ENCODE data around the gene SLC39A6.

DNA sequence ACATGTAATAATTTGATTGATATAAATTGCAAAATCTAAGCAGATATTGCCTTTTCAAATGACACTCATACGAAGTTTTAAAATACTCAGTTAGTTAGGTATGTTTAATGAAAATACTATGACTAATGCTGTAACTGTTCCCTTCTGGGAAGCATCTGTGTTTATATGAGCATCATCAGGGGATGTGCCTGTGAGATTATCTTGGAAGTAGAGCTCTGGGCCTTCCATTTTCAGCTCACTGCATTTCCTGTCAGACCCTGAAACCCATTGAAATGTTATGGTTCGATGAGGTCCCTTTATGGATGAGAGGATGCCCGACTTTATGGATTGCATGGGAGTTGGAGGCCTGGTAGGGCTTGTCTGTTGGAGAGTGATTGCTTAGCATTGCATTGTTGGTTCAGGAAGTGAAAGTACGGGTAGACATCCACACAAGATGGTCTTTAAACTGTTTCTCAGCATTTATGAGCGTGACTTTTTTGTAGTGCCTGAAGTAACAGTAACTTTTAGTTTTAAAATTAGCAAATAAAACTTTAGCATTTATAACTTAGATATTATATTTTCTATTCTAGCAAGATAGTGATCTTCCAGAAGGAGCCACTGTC lies 29.2 kb upstream of the SLC39A6 start:
- TF ChIP-seq, protein P1, sequence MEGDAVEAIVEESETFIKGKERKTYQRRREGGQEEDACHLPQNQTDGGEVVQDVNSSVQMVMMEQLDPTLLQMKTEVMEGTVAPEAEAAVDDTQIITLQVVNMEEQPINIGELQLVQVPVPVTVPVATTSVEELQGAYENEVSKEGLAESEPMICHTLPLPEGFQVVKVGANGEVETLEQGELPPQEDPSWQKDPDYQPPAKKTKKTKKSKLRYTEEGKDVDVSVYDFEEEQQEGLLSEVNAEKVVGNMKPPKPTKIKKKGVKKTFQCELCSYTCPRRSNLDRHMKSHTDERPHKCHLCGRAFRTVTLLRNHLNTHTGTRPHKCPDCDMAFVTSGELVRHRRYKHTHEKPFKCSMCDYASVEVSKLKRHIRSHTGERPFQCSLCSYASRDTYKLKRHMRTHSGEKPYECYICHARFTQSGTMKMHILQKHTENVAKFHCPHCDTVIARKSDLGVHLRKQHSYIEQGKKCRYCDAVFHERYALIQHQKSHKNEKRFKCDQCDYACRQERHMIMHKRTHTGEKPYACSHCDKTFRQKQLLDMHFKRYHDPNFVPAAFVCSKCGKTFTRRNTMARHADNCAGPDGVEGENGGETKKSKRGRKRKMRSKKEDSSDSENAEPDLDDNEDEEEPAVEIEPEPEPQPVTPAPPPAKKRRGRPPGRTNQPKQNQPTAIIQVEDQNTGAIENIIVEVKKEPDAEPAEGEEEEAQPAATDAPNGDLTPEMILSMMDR (conservative IDR thresholded peaks at IDR 0.05; ENCODE audit: low read length): no peak
- no peak for TF ChIP-seq EZH2phosphoT487 (IDR thresholded peaks at IDR 0.05; ENCODE audit: borderline replicate concordance)

Measured in Loucy (cell line).